ENCODE measurements around the gene LRCH4.

LRCH4 gene

DNA sequence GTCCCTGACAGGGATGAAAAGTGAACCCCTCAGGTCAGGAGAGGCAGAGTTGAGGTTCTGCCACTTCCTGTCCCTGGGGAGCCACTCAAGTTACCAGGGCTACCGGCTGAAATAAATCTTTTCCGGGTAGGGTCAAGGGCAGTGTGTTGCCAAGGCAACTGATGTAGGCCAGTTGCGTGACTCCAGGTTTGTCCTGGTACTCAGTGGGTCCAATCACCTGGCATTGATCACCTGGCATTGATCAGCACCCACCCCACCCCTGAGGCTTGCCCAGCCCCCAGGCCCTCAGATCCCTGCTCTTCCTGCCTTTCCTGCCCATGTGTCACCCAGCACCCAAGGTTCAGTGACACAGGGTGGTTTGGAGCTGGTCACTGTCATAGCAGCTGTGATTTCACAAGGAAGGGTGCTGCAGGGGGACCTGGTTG lies 18.2 kb downstream of the LRCH4 start:
- Histone ChIP-seq H3K27me3 (ENCODE audit: insufficient read depth, low read length, poor library complexity, severe bottlenecking) (no peaks in the 10 kb centered on the region), H3K9me3 (ENCODE audit: insufficient read depth, low read depth, low read length) (no peaks in the 10 kb centered on the region), H2AFZ (ENCODE audit: low read length) (no peak overlapping the region), H3K79me2 (ENCODE audit: insufficient read depth, low read length) (no peaks in the 10 kb centered on the region), H3K9ac (ENCODE audit: low read depth, low read length, poor library complexity, severe bottlenecking) (peak overlapping the region; percentile 5), H3K36me3 (ENCODE audit: insufficient read depth, low read length) (no peaks in the 10 kb centered on the region), H3K4me2 (ENCODE audit: low read depth, low read length, poor library complexity, severe bottlenecking) (peak overlapping the region; percentile 59), H3K4me3 (ENCODE audit: low read length, poor library complexity, severe bottlenecking) (peak overlapping the region; percentile 39), H3K9me2 (replicated peaks; ENCODE audit: low read depth, low read length) (no peaks in the 10 kb centered on the region), H3K4me1 (ENCODE audit: insufficient read depth, low read length, poor library complexity, severe bottlenecking) (peaks cover 36% of the 10 kb centered on the region), H3F3A (ENCODE audit: low read depth) (no peaks in the 10 kb centered on the region), H4K20me1 (ENCODE audit: insufficient read depth, low read length, poor library complexity, severe bottlenecking) (no peaks in the 10 kb centered on the region)
- no peak for TF ChIP-seq EZH2phosphoT487 (IDR thresholded peaks at IDR 0.05; ENCODE audit: borderline replicate concordance)
- TF ChIP-seq, protein P1, sequence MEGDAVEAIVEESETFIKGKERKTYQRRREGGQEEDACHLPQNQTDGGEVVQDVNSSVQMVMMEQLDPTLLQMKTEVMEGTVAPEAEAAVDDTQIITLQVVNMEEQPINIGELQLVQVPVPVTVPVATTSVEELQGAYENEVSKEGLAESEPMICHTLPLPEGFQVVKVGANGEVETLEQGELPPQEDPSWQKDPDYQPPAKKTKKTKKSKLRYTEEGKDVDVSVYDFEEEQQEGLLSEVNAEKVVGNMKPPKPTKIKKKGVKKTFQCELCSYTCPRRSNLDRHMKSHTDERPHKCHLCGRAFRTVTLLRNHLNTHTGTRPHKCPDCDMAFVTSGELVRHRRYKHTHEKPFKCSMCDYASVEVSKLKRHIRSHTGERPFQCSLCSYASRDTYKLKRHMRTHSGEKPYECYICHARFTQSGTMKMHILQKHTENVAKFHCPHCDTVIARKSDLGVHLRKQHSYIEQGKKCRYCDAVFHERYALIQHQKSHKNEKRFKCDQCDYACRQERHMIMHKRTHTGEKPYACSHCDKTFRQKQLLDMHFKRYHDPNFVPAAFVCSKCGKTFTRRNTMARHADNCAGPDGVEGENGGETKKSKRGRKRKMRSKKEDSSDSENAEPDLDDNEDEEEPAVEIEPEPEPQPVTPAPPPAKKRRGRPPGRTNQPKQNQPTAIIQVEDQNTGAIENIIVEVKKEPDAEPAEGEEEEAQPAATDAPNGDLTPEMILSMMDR (conservative IDR thresholded peaks at IDR 0.05; ENCODE audit: low read length), result no peak

DNA sequence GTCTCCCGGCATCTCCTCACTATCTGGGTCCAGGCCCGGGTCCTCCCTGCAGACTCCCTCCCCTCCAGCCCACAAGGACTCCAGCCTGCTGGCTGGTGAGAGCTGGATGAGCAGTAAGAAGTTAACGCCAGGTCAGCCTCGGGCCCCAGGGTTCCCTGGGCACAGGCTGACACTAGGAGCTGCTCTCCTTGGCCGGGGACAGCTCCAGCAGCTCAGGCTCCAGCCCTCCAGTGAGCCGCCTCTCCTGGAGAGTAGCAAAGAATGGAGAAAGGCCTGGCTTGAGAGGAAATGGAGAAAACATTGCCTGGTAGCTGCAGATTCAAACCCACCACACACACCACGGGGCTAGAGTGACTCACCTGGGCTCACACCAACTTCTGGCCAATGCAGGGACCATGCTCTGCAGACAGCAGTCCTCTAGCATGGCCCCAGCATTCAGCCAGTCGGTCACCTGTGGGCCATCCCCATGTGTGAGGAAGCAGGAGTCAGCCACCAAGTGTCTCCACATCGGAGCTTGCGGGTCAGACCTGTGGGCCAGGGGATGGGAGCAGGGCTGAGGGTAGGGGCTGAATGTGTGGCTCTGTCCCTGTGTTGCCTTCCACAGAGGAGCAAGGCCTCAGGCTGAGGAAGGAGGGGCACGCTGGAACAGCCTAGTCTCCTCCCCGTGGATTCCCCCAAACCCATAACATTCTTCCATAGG lies 18.7 kb downstream of the LRCH4 start:
- no peaks in the 10 kb centered on the region for H3F3A ChIP-seq (ENCODE audit: low read depth)
- H3K9me2 ChIP-seq (replicated peaks; ENCODE audit: low read depth, low read length), result no peaks in the 10 kb centered on the region
- no peak overlapping the region for H2AFZ ChIP-seq (ENCODE audit: low read length)
- H3K27me3 ChIP-seq (ENCODE audit: insufficient read depth, low read length, poor library complexity, severe bottlenecking), result no peaks in the 10 kb centered on the region
- H3K9me3 ChIP-seq (ENCODE audit: insufficient read depth, low read depth, low read length), result no peaks in the 10 kb centered on the region
- H4K20me1 ChIP-seq (ENCODE audit: insufficient read depth, low read length, poor library complexity, severe bottlenecking), result no peaks in the 10 kb centered on the region
- H3K4me1 ChIP-seq (ENCODE audit: insufficient read depth, low read length, poor library complexity, severe bottlenecking), result peaks cover 36% of the 10 kb centered on the region
- no peaks in the 10 kb centered on the region for H3K36me3 ChIP-seq (ENCODE audit: insufficient read depth, low read length)
- TF ChIP-seq EZH2phosphoT487 (IDR thresholded peaks at IDR 0.05; ENCODE audit: borderline replicate concordance), result no peak
- TF ChIP-seq, protein P1 (conservative IDR thresholded peaks at IDR 0.05; ENCODE audit: low read length), result no peak
- peak overlapping the region; percentile 59 for H3K4me2 ChIP-seq (ENCODE audit: low read depth, low read length, poor library complexity, severe bottlenecking)
- peak overlapping the region; percentile 5 for H3K9ac ChIP-seq (ENCODE audit: low read depth, low read length, poor library complexity, severe bottlenecking)
- H3K79me2 ChIP-seq (ENCODE audit: insufficient read depth, low read length), result no peaks in the 10 kb centered on the region
- peak overlapping the region; percentile 39 for H3K4me3 ChIP-seq (ENCODE audit: low read length, poor library complexity, severe bottlenecking)

DNA sequence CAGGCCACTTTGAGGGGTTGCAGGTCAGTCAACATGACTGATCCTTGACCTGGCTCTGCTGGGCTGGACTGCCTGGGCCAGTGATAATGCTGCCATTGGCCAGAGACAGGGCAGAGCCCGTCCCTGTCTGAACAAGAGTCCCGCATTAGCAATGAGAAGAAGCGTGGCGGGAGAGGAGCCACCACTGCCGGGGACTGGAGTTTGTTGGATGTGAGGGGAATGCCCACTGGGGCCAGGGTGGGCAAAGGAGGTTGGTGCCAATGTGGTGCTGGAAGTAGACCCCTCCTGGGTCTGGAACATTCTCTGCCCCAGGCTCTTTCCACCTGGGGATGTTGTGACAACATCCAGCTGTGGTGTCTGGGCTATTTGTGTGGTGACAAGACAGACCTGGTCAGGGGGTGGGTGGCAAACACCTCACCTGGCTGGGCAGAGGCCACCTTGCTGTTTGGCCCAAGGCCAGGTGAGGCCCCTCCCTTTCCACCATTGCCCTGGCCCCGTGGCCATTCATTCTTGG lies 19.9 kb downstream of the LRCH4 start:
- no peak for TF ChIP-seq EZH2phosphoT487 (IDR thresholded peaks at IDR 0.05; ENCODE audit: borderline replicate concordance)
- TF ChIP-seq, protein P1 (conservative IDR thresholded peaks at IDR 0.05; ENCODE audit: low read length), result no peak
- no peaks in the 10 kb centered on the region for H3K27me3 ChIP-seq (ENCODE audit: insufficient read depth, low read length, poor library complexity, severe bottlenecking)
- peaks cover 36% of the 10 kb centered on the region for H3K4me1 ChIP-seq (ENCODE audit: insufficient read depth, low read length, poor library complexity, severe bottlenecking)
- no peak overlapping the region for H3K9ac ChIP-seq (ENCODE audit: low read depth, low read length, poor library complexity, severe bottlenecking)
- H3K4me3 ChIP-seq (ENCODE audit: low read length, poor library complexity, severe bottlenecking), result no peak overlapping the region
- H3K4me2 ChIP-seq (ENCODE audit: low read depth, low read length, poor library complexity, severe bottlenecking), result no peak overlapping the region
- no peaks in the 10 kb centered on the region for H4K20me1 ChIP-seq (ENCODE audit: insufficient read depth, low read length, poor library complexity, severe bottlenecking)
- no peaks in the 10 kb centered on the region for H3K9me2 ChIP-seq (replicated peaks; ENCODE audit: low read depth, low read length)
- no peaks in the 10 kb centered on the region for H3K79me2 ChIP-seq (ENCODE audit: insufficient read depth, low read length)
- no peaks in the 10 kb centered on the region for H3K9me3 ChIP-seq (ENCODE audit: insufficient read depth, low read depth, low read length)
- H3K36me3 ChIP-seq (ENCODE audit: insufficient read depth, low read length), result no peaks in the 10 kb centered on the region
- no peaks in the 10 kb centered on the region for H3F3A ChIP-seq (ENCODE audit: low read depth)
- no peak overlapping the region for H2AFZ ChIP-seq (ENCODE audit: low read length)

Measured in Loucy (cell line).